K562 (cell line): ENCODE data around the gene TNFRSF18. TPM values are rescaled to one million over a fixed set of nuclear protein-coding genes. Genes with fewer than 3 reads are reported as not detected.
A peak's percentile ranks its signal among the peaks of the same experiment; 100 is the strongest.

Source experiments
- FOXK1 ChIP-seq: sonication (generic); formaldehyde crosslinking; IDR thresholded peaks from 2 replicates; pipeline ENCODE4 v1.8.0; 2022; ENCODE audit warnings: missing genetic modification reagents, mild to moderate bottlenecking, borderline replicate concordance
- HNRNPL ChIP-seq: fragments of 200-400 bp; formaldehyde crosslinking; IDR thresholded peaks from 2 replicates; pipeline ENCODE4 v1.6.1; 2017; ENCODE audit warnings: low read depth, mild to moderate bottlenecking, low read length
- KLF1 ChIP-seq: fragments of 450-650 bp; IDR thresholded peaks from 2 replicates; pipeline ENCODE4 v1.6.1; 2016; ENCODE audit warnings: missing genetic modification characterization, missing compliant biosample characterization
- MCM3 ChIP-seq: fragments of 450-650 bp; IDR thresholded peaks from 2 replicates; pipeline ENCODE4 v1.6.1; 2016
- NFATC3 ChIP-seq: fragments of 450-650 bp; IDR thresholded peaks from 2 replicates; pipeline ENCODE4 v1.6.1; 2017; ENCODE audit warnings: mild to moderate bottlenecking
- PRMT5 ChIP-seq: sonication (generic); formaldehyde crosslinking; IDR thresholded peaks from 2 replicates; pipeline ENCODE4 v1.5.0; 2020; ENCODE audit warnings: missing genetic modification reagents
- PURB ChIP-seq: sonication (generic); formaldehyde crosslinking; IDR thresholded peaks from 2 replicates; pipeline ENCODE4 v1.9.0; 2021; ENCODE audit warnings: low read depth, mild to moderate bottlenecking, missing genetic modification reagents
- RBM34 ChIP-seq: fragments of 200-400 bp; formaldehyde crosslinking; IDR thresholded peaks from 2 replicates; pipeline ENCODE4 v1.6.1; 2018; ENCODE audit warnings: low read length, borderline replicate concordance; ENCODE audit not compliant: insufficient read depth
- ZBTB7A ChIP-seq: IDR thresholded peaks from 2 replicates; pipeline ENCODE4 v1.6.1; 2011; ENCODE audit warnings: low read depth, mild to moderate bottlenecking, low read length, moderate library complexity, borderline replicate concordance; ENCODE audit not compliant: control insufficient read depth
- ZFPM2 ChIP-seq: fragments of 250-450 bp; sonication (Bioruptor Pico); IDR thresholded peaks from 2 replicates; pipeline ENCODE4 v1.5.1; 2022; ENCODE audit warnings: mild to moderate bottlenecking
- ZNF134 ChIP-seq: fragments of 250-450 bp; sonication (Bioruptor Pico); conservative IDR thresholded peaks from 2 replicates; pipeline ENCODE4 v1.4.0; 2020
- polyA plus RNA-seq, 8 experiments: library from polyadenylated mRNA; depleted of rRNA in 4 of 8; stranded (reverse) in 5 of 8; unstranded in 3 of 8; fragments of >200 nt; fragmentation: Nextera tagmentation in 2 of 8; fragmentation: Illumina TruSeq in 1 of 8; extraction: Ambion mirVana in 2 of 8; extraction: Trizol in 1 of 8; gene quantifications; 2 replicates each; pipeline versions ENCODE4 v1.2.1 to v1.2.3, GENCODE V29; 2011 to 2014; ENCODE audit warnings: inconsistent platforms in 1 of 8, missing spikeins in 1 of 8
- total RNA-seq, 7 experiments: library from RNA; depleted of rRNA in 6 of 7; stranded (reverse); fragments of >200 nt in 6 of 7; fragmentation: Illumina TruSeq in 2 of 7; extraction: Trizol in 2 of 7; gene quantifications; 2 replicates each; pipeline versions ENCODE4 v1.2.1 to v1.2.3, GENCODE V29; 2011 to 2021; ENCODE audit warnings: low replicate concordance in 1 of 7
- TF ChIP-seq, protein P1 (sequence below): IDR thresholded peaks from 3 replicates; pipeline ENCODE4 v1.6.1; 2011; ENCODE audit warnings: borderline replicate concordance, mild to moderate bottlenecking; ENCODE audit not compliant: insufficient read length, insufficient read depth
- TF ChIP-seq, protein P2 (sequence below): fragments of 250-450 bp; sonication (Bioruptor Pico); IDR thresholded peaks from 2 replicates; pipeline ENCODE4 v1.9.0; 2021; ENCODE audit warnings: mild to moderate bottlenecking, inconsistent platforms
- TF ChIP-seq, protein P3 (sequence below), 3 experiments: IDR thresholded peaks in 2 of 3; conservative IDR thresholded peaks in 1 of 3; 2 replicates each; pipeline ENCODE4 v1.5.1; 2011 to 2012; ENCODE audit warnings: low read length in 3 of 3, mild to moderate bottlenecking in 3 of 3, control low read depth in 2 of 3, improper control_type of control experiment in 1 of 3, inconsistent platforms in 1 of 3, low read depth in 1 of 3, mixed read lengths in 1 of 3, moderate library complexity in 1 of 3; ENCODE audit not compliant: insufficient read depth in 2 of 3
- TF ChIP-seq, protein P4 (sequence below): sonication (generic); formaldehyde crosslinking; IDR thresholded peaks from 2 replicates; pipeline ENCODE4 v1.8.0; 2022; ENCODE audit warnings: mild to moderate bottlenecking, missing genetic modification reagents
- TF ChIP-seq, protein P5 (sequence below): fragments of 250-450 bp; sonication (Bioruptor Pico); IDR thresholded peaks from 2 replicates; pipeline ENCODE4 v1.5.0; 2022; ENCODE audit warnings: mild to moderate bottlenecking

The TNFRSF18 gene
- total and polyA plus RNA-seq, 9 of the 15 experiments (the other 6 are each of a cell fraction or from before 2014, with no cell fraction given), result 0.24 to 0.27 TPM; not detected in 7

DNA sequence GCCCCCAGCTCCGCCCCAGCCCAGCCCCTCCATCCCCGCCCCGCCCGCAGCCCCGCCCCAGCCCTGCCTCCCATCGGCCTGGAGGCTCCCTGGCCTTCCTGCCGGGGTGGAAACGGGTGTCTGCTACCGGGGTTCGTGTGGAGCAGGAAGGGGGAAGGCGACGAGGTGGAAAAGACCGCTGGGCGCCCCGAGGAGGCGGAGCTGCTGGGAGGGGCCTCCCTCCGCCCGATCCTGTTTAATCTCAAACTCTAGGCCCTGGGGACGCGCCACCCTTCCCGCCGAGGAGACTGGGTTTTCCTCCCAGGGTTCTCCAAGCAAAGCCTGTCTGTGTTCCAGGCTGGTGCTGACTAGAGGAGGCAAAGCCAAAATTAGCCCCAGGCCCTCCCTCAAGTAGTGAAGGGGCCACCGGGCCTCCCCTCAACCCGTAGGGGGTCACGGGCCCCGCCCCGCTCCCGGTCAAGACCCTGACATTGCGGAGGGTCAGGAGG lies 48.9 kb downstream of the TNFRSF18 start (continued):
- no peak for TF ChIP-seq RBM34
- no peak for TF ChIP-seq PRMT5 (CRISPR knock-in tag)
- TF ChIP-seq FOXK1, result no peak
- peak; percentile 34; the same call in 1 of the 2 replicates for TF ChIP-seq KLF1 (tag)
- TF ChIP-seq, protein P1, sequence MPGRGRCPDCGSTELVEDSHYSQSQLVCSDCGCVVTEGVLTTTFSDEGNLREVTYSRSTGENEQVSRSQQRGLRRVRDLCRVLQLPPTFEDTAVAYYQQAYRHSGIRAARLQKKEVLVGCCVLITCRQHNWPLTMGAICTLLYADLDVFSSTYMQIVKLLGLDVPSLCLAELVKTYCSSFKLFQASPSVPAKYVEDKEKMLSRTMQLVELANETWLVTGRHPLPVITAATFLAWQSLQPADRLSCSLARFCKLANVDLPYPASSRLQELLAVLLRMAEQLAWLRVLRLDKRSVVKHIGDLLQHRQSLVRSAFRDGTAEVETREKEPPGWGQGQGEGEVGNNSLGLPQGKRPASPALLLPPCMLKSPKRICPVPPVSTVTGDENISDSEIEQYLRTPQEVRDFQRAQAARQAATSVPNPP, result no peak
- TF ChIP-seq PURB, result no peak
- TF ChIP-seq, protein P2, sequence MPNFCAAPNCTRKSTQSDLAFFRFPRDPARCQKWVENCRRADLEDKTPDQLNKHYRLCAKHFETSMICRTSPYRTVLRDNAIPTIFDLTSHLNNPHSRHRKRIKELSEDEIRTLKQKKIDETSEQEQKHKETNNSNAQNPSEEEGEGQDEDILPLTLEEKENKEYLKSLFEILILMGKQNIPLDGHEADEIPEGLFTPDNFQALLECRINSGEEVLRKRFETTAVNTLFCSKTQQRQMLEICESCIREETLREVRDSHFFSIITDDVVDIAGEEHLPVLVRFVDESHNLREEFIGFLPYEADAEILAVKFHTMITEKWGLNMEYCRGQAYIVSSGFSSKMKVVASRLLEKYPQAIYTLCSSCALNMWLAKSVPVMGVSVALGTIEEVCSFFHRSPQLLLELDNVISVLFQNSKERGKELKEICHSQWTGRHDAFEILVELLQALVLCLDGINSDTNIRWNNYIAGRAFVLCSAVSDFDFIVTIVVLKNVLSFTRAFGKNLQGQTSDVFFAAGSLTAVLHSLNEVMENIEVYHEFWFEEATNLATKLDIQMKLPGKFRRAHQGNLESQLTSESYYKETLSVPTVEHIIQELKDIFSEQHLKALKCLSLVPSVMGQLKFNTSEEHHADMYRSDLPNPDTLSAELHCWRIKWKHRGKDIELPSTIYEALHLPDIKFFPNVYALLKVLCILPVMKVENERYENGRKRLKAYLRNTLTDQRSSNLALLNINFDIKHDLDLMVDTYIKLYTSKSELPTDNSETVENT (CRISPR knock-in tag), result peak; percentile 57; the same call in 1 of the 2 replicates
- no peak for TF ChIP-seq HNRNPL
- no peak for TF ChIP-seq MCM3
- TF ChIP-seq, protein P3, sequence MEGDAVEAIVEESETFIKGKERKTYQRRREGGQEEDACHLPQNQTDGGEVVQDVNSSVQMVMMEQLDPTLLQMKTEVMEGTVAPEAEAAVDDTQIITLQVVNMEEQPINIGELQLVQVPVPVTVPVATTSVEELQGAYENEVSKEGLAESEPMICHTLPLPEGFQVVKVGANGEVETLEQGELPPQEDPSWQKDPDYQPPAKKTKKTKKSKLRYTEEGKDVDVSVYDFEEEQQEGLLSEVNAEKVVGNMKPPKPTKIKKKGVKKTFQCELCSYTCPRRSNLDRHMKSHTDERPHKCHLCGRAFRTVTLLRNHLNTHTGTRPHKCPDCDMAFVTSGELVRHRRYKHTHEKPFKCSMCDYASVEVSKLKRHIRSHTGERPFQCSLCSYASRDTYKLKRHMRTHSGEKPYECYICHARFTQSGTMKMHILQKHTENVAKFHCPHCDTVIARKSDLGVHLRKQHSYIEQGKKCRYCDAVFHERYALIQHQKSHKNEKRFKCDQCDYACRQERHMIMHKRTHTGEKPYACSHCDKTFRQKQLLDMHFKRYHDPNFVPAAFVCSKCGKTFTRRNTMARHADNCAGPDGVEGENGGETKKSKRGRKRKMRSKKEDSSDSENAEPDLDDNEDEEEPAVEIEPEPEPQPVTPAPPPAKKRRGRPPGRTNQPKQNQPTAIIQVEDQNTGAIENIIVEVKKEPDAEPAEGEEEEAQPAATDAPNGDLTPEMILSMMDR (IDR thresholded peaks at IDR 0.05 in 2 of 3, conservative IDR thresholded peaks at IDR 0.05 in 1 of 3; ENCODE audit: insufficient read depth in 2 of 3, low read depth in 1 of 3, low read length in 3 of 3), result no peak
- TF ChIP-seq ZBTB7A, result peak; percentile 35; the same call in 1 of the 2 replicates
- TF ChIP-seq, protein P4, sequence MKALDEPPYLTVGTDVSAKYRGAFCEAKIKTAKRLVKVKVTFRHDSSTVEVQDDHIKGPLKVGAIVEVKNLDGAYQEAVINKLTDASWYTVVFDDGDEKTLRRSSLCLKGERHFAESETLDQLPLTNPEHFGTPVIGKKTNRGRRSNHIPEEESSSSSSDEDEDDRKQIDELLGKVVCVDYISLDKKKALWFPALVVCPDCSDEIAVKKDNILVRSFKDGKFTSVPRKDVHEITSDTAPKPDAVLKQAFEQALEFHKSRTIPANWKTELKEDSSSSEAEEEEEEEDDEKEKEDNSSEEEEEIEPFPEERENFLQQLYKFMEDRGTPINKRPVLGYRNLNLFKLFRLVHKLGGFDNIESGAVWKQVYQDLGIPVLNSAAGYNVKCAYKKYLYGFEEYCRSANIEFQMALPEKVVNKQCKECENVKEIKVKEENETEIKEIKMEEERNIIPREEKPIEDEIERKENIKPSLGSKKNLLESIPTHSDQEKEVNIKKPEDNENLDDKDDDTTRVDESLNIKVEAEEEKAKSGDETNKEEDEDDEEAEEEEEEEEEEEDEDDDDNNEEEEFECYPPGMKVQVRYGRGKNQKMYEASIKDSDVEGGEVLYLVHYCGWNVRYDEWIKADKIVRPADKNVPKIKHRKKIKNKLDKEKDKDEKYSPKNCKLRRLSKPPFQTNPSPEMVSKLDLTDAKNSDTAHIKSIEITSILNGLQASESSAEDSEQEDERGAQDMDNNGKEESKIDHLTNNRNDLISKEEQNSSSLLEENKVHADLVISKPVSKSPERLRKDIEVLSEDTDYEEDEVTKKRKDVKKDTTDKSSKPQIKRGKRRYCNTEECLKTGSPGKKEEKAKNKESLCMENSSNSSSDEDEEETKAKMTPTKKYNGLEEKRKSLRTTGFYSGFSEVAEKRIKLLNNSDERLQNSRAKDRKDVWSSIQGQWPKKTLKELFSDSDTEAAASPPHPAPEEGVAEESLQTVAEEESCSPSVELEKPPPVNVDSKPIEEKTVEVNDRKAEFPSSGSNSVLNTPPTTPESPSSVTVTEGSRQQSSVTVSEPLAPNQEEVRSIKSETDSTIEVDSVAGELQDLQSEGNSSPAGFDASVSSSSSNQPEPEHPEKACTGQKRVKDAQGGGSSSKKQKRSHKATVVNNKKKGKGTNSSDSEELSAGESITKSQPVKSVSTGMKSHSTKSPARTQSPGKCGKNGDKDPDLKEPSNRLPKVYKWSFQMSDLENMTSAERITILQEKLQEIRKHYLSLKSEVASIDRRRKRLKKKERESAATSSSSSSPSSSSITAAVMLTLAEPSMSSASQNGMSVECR (CRISPR knock-in tag), result peak; percentile 77
- TF ChIP-seq NFATC3, result no peak
- no peak for TF ChIP-seq ZNF134 (CRISPR knock-in tag)
- TF ChIP-seq, protein P5, sequence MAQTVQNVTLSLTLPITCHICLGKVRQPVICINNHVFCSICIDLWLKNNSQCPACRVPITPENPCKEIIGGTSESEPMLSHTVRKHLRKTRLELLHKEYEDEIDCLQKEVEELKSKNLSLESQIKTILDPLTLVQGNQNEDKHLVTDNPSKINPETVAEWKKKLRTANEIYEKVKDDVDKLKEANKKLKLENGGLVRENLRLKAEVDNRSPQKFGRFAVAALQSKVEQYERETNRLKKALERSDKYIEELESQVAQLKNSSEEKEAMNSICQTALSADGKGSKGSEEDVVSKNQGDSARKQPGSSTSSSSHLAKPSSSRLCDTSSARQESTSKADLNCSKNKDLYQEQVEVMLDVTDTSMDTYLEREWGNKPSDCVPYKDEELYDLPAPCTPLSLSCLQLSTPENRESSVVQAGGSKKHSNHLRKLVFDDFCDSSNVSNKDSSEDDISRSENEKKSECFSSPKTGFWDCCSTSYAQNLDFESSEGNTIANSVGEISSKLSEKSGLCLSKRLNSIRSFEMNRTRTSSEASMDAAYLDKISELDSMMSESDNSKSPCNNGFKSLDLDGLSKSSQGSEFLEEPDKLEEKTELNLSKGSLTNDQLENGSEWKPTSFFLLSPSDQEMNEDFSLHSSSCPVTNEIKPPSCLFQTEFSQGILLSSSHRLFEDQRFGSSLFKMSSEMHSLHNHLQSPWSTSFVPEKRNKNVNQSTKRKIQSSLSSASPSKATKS (CRISPR knock-in tag), result no peak
- no peak for TF ChIP-seq ZFPM2 (CRISPR knock-in tag)
